ENCODE measurements around the gene EBF3. TPM values are rescaled to one million over a fixed set of nuclear protein-coding genes. Genes with fewer than 3 reads are reported as not detected.

The EBF3 gene
- total RNA-seq, 1 donor from 2014 or later, result not detected

- no peak for DNase-seq (ENCODE audit: low read depth)
- no peak for TF ChIP-seq CTCF (IDR thresholded peaks at IDR 0.05; ENCODE audit: insufficient read depth, low read length, poor library complexity, severe bottlenecking)
- Histone ChIP-seq H3K27me3 (ENCODE audit: control insufficient read depth, insufficient read depth, low read length) (no peaks in the 10 kb centered on the region), H3K4me3 (ENCODE audit: low read depth, low read length) (no peak overlapping the region), H3K36me3 (ENCODE audit: control insufficient read depth, insufficient read depth, low read length) (no peaks in the 10 kb centered on the region)
Observed at GRCh38 chr10:129863201-129863663, 100.8 kb downstream of the EBF3 start.

DNA sequence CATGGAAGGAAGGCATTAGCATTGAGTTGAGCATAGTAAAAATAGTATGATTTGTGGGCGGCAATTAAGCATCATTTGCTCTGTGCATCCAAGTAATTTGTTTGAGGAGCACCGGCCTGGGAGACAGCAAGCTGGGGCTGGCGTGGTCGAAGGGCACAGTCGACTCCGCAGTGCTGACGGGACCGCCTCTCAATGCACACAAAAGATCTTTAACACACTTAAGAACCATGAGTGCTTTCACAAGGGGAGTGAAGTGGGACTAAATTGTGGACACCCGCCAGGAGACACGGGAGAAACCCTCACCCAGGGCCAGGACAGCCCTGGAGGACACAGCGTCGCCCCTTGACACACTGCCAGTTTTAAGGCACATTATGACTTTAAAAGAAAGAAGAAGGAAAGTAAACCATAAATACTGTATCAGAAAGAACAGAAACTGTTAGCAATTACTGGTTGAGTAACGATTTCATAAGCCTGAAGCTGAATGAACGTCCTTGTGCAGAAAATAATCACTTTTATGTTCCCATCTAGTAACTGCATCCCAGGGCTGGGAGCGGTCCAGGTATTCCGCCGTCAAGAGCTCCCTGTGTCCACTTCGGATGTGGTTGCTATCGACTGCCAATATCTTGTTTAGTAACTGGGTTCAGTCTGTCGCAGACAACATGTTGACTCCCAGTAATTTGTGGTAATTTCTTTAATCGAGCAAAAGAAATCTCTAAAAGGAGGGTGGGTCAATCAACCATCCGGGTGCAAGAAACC is 102.1 kb downstream of the EBF3 start:
- Histone ChIP-seq H3K4me3 (ENCODE audit: low read depth, low read length) (no peak overlapping the region), H3K27me3 (ENCODE audit: control insufficient read depth, insufficient read depth, low read length) (no peaks in the 10 kb centered on the region), H3K36me3 (ENCODE audit: control insufficient read depth, insufficient read depth, low read length) (no peaks in the 10 kb centered on the region)
- DNase-seq (ENCODE audit: low read depth), result no peak
- TF ChIP-seq CTCF (IDR thresholded peaks at IDR 0.05; ENCODE audit: insufficient read depth, low read length, poor library complexity, severe bottlenecking), result no peak

DNA sequence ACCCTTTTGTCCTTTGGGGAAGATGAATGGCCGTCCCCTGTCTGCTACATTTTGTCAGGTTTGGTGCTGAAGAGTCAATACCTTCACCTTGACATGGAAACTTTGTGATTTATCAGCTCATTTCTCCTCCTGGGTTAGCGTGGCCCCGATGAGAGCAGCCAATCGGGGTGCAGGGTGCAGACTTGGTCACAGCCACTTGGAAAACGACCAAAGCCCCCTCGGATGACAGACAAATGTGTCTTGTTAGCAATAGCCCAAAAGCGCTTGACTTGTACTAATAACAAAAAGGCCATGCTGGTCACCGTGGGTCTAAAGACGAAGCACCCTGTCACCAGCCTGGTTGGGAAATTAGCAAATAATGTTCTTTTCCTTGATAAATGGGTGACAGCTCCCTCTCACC is 103.7 kb downstream of the EBF3 start:
- DNase-seq (ENCODE audit: low read depth), result no peak

GRCh38 chr10:129859536-129859935 is 104.5 kb downstream of the EBF3 start:
- no peak for TF ChIP-seq CTCF (IDR thresholded peaks at IDR 0.05; ENCODE audit: insufficient read depth, low read length, poor library complexity, severe bottlenecking)

More for the DNA sequence above, 103.7 kb downstream of the EBF3 start:
- Histone ChIP-seq H3K4me3 (ENCODE audit: low read depth, low read length) (no peak overlapping the region), H3K36me3 (ENCODE audit: control insufficient read depth, insufficient read depth, low read length) (no peaks in the 10 kb centered on the region), H3K27me3 (ENCODE audit: control insufficient read depth, insufficient read depth, low read length) (no peaks in the 10 kb centered on the region)
- no peak for TF ChIP-seq CTCF (IDR thresholded peaks at IDR 0.05; ENCODE audit: insufficient read depth, low read length, poor library complexity, severe bottlenecking)

DNA sequence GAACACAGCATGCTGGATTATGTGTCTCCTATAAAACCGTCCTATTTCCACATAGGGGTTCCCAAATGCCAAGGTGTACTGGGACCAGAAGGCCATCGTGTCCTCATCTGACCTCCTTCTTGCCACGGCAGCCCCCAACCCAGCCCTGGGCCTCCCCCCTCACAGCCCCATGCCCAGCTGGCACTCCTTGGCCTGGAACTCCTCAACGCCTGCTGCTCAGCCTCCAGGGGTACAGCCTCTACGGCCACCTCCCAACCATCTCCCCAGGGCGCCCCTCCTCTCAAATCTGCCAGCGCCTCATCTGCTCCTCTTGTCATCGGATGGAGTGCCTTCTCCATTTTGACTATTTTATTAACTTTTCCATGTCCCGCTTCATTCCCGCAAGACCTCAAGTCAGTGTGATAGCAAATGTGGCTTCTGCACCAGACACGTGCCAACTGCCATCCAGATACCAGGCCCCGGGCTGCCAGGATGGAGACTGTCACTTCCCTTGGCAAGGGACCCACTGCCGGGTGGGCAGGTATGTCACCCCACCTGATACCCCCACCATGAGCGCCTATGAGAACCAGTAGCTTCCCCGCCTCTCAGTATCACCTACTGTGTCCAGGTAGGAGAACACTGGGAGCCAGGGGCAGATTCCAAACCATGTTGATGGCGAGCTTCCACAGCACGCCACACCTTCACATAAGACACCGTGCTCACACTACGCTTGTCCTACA is 106.7 kb downstream of the EBF3 start:
- H3K36me3 ChIP-seq (ENCODE audit: control insufficient read depth, insufficient read depth, low read length), result no peaks in the 10 kb centered on the region
- H3K4me3 ChIP-seq (ENCODE audit: low read depth, low read length), result no peak overlapping the region
- TF ChIP-seq CTCF (IDR thresholded peaks at IDR 0.05; ENCODE audit: insufficient read depth, low read length, poor library complexity, severe bottlenecking), result no peak
- no peaks in the 10 kb centered on the region for H3K27me3 ChIP-seq (ENCODE audit: control insufficient read depth, insufficient read depth, low read length)
- DNase-seq (ENCODE audit: low read depth), result no peak

More at GRCh38 chr10:129859536-129859935, 104.5 kb downstream of the EBF3 start:
- no peaks in the 10 kb centered on the region for H3K36me3 ChIP-seq (ENCODE audit: control insufficient read depth, insufficient read depth, low read length)
- no peaks in the 10 kb centered on the region for H3K27me3 ChIP-seq (ENCODE audit: control insufficient read depth, insufficient read depth, low read length)
- H3K4me3 ChIP-seq (ENCODE audit: low read depth, low read length), result no peak overlapping the region
- DNase-seq (ENCODE audit: low read depth), result no peak

Data from kidney epithelial cell (primary cell).